GM12878 (cell line): ENCODE data around the gene PLXDC1. TPM values are rescaled to one million over a fixed set of nuclear protein-coding genes. Genes with fewer than 3 reads are reported as not detected.

Experiments used
- ATAC-seq: fragments of 200-7000 bp; cut with Tn5 transposase; 3 replicates; pipeline ENCODE4 v1.9.1; 2020; ENCODE audit warnings: mild to moderate bottlenecking, moderate library complexity
- BruUV-seq: library from RNA; stranded (reverse); fragments of 400-500 nt; replicated peaks from 2 replicates; lab custom pipeline; 2021; lab: Mats Ljungman, UMichigan
- CTCF ChIA-PET: fragments of 300-600 bp; sonication (Branson Sonifier 250); formaldehyde crosslinking; extraction: SDS; loops from one replicate; lab custom pipeline; 2021; ENCODE audit warnings: inconsistent platforms; lab: Yijun Ruan, JAX
- POLR2A ChIA-PET: fragments of 350-600 bp; formaldehyde crosslinking; extraction: SDS; loops from one replicate; lab custom pipeline; 2021; ENCODE audit warnings: inconsistent platforms; lab: Charles Lee
- RAD21 ChIA-PET: fragments of 300-600 bp; sonication (Branson Sonifier 250); formaldehyde crosslinking; loops from one replicate; lab custom pipeline; 2023; ENCODE audit warnings: antibody characterized with exemption; ENCODE audit not compliant: unreplicated experiment; lab: Charles Lee
- SMC1A ChIA-PET: fragments of 300-600 bp; sonication (Branson Sonifier 250); formaldehyde crosslinking; loops from one replicate; lab custom pipeline; 2023; ENCODE audit not compliant: unreplicated experiment, uncharacterized antibody; lab: Charles Lee
- DNase-seq: peaks from one replicate; pipeline ENCODE4 v3.0.0-alpha.2; 2011; ENCODE audit warnings: low read depth, low spot score
- FAIRE-seq: peaks from 3 replicates; lab custom pipeline; 2011; peaks lifted over from hg19 to GRCh38; lab: Jason Lieb, UNC
- H2AFZ ChIP-seq: 2 replicates; pipeline ENCODE4 v1.6.0; 2011; ENCODE audit warnings: low read depth, low read length, control low read depth; ENCODE audit not compliant: control insufficient read depth
- H3K27ac ChIP-seq: 2 replicates; pipeline ENCODE4 v1.5.1; 2011; ENCODE audit warnings: control low read depth; ENCODE audit not compliant: control insufficient read depth, insufficient read depth
- H3K27me3 ChIP-seq, 2 experiments: replicated peaks in 1 of 2; 2 replicates each; pipeline versions ENCODE4 v1.6.0 to v1.6.1; 2011; ENCODE audit warnings: low read length in 1 of 2; ENCODE audit not compliant: control insufficient read depth in 2 of 2, insufficient read depth in 2 of 2
- H3K36me3 ChIP-seq, 2 experiments: 2 replicates each; pipeline ENCODE4 v1.5.1; 2011; ENCODE audit warnings: low read length in 1 of 2; ENCODE audit not compliant: control insufficient read depth in 2 of 2, insufficient read depth in 2 of 2
- H3K4me1 ChIP-seq: 2 replicates; pipeline ENCODE4 v1.6.1; 2011; ENCODE audit warnings: mild to moderate bottlenecking, low read length, moderate library complexity, mixed read lengths; ENCODE audit not compliant: control insufficient read depth, insufficient read depth
- H3K4me2 ChIP-seq: 2 replicates; pipeline ENCODE4 v1.6.0; 2011; ENCODE audit warnings: control low read depth; ENCODE audit not compliant: control insufficient read depth, insufficient read depth
- H3K4me3 ChIP-seq: fragments of 200-600 bp; sonication (generic); 2 replicates; pipeline ENCODE4 v1.5.1; 2016
- H3K79me2 ChIP-seq: 2 replicates; pipeline ENCODE4 v1.6.0; 2011; ENCODE audit warnings: low read length; ENCODE audit not compliant: control insufficient read depth, insufficient read depth
- H3K9ac ChIP-seq: 2 replicates; pipeline ENCODE4 v1.8.0; 2011; ENCODE audit warnings: low read length, control low read depth, mixed read lengths; ENCODE audit not compliant: control insufficient read depth, insufficient read depth
- H3K9me3 ChIP-seq: replicated peaks from 3 replicates; pipeline ENCODE4 v1.5.1; 2011; ENCODE audit warnings: mild to moderate bottlenecking, low read length; ENCODE audit not compliant: control insufficient read depth, insufficient read depth
- H4K20me1 ChIP-seq: 2 replicates; pipeline ENCODE4 v1.6.0; 2011; ENCODE audit not compliant: control insufficient read depth, insufficient read depth
- ASH2L ChIP-seq: fragments of 300-600, 200-600 bp; sonication (generic); IDR thresholded peaks from 2 replicates; pipeline ENCODE4 v1.6.1; 2017; ENCODE audit warnings: low read depth, mild to moderate bottlenecking, borderline replicate concordance
- ATF7 ChIP-seq: fragments of 450-650 bp; IDR thresholded peaks from 2 replicates; pipeline ENCODE4 v1.6.1; 2016; ENCODE audit warnings: low read depth, mild to moderate bottlenecking
- FOXM1 ChIP-seq: IDR thresholded peaks from 2 replicates; pipeline ENCODE4 v1.6.1; 2012; ENCODE audit warnings: low read depth, mild to moderate bottlenecking, inconsistent platforms, low read length, moderate library complexity
- IKZF2 ChIP-seq, 2 experiments: fragments of 450-650 bp; IDR thresholded peaks; 2 replicates each; pipeline ENCODE4 v1.6.1; 2017; ENCODE audit warnings: mild to moderate bottlenecking in 2 of 2, moderate library complexity in 2 of 2
- JUNB ChIP-seq: IDR thresholded peaks from 2 replicates; pipeline ENCODE4 v1.6.1; 2016; ENCODE audit warnings: antibody characterized with exemption, mild to moderate bottlenecking
- KAT2A ChIP-seq: conservative IDR thresholded peaks from 2 replicates; pipeline ENCODE4 v1.6.1; 2011; ENCODE audit warnings: low read depth, low read length; ENCODE audit not compliant: control insufficient read depth
- MEF2A ChIP-seq: IDR thresholded peaks from 2 replicates; pipeline ENCODE4 v1.6.1; 2011; ENCODE audit warnings: low read depth, mild to moderate bottlenecking, low read length, moderate library complexity; ENCODE audit not compliant: insufficient read depth
- PML ChIP-seq: IDR thresholded peaks from 2 replicates; pipeline ENCODE4 v1.6.1; 2012; ENCODE audit warnings: low read length, inconsistent platforms
- SMC3 ChIP-seq: IDR thresholded peaks from 2 replicates; pipeline ENCODE4 v1.6.1; 2011; ENCODE audit warnings: low read length, improper control_type of control experiment, borderline replicate concordance
- TAF1 ChIP-seq: IDR thresholded peaks from 2 replicates; pipeline ENCODE4 v1.6.1; 2011; ENCODE audit warnings: mild to moderate bottlenecking, low read depth, low read length, borderline replicate concordance
- TCF3 ChIP-seq: IDR thresholded peaks from 2 replicates; pipeline ENCODE4 v1.6.1; 2012; ENCODE audit warnings: low read depth, mild to moderate bottlenecking, low read length, borderline replicate concordance; ENCODE audit not compliant: insufficient read depth
- ZZZ3 ChIP-seq: IDR thresholded peaks from 2 replicates; pipeline ENCODE4 v1.6.1; 2011; ENCODE audit warnings: low read depth; ENCODE audit not compliant: control insufficient read depth, insufficient read length
- WGBS: methylation state at CpG from one replicate; pipeline ENCODE4 v1.1.6; 2016; ENCODE audit warnings: low lambda C conversion rate; ENCODE audit not compliant: insufficient replicate concordance, insufficient coverage; ENCODE audit errors: missing lambda C conversion rate; 5-methylcytosine and 5-hydroxymethylcytosine counted together
- in situ Hi-C: fragments of 300-500 bp; cut with MboI; formaldehyde crosslinking; loops from 9 replicates; pipeline ENCODE4 v1.14.3; 2018; ENCODE audit warnings: mixed read lengths
- intact Hi-C: fragments of 100-400 bp; cut with micrococcal nuclease; formaldehyde crosslinking; loops from one replicate; pipeline ENCODE4 v1.14.2; 2022; ENCODE audit not compliant: unreplicated experiment
- polyA plus RNA-seq, 11 experiments: library from polyadenylated mRNA; depleted of rRNA in 4 of 11; unstranded in 6 of 11; stranded (reverse) in 5 of 11; fragments of >200 nt; fragmentation: Nextera tagmentation in 4 of 11; fragmentation: Illumina TruSeq in 1 of 11; extraction: Ambion mirVana in 4 of 11; extraction: Trizol in 1 of 11; gene quantifications; 1 replicate in 1 of 11; 2 replicates in 10 of 11; pipeline versions ENCODE4 v1.2.1 to v1.2.3, GENCODE V29; 2011 to 2016; ENCODE audit warnings: inconsistent platforms in 2 of 11, missing spikeins in 2 of 11, low read depth in 1 of 11
- total RNA-seq, 4 experiments: library from RNA; depleted of rRNA in 3 of 4; stranded (reverse); fragments of >200 nt in 3 of 4; fragmentation: Illumina TruSeq in 1 of 4; extraction: Trizol in 1 of 4; gene quantifications; 2 replicates each; pipeline versions ENCODE4 v1.2.1 to v1.2.3, GENCODE V29; 2013 to 2021
- TF ChIP-seq, protein P1 (sequence below): IDR thresholded peaks from 2 replicates; pipeline ENCODE4 v1.6.1; 2012; ENCODE audit warnings: mild to moderate bottlenecking, low read depth, low read length
- TF ChIP-seq, protein P2 (sequence below): fragments of 450-650 bp; IDR thresholded peaks from 2 replicates; pipeline ENCODE4 v1.6.1; 2016; ENCODE audit warnings: mild to moderate bottlenecking
- TF ChIP-seq, protein P3 (sequence below): fragments of 450-650 bp; IDR thresholded peaks from 2 replicates; pipeline ENCODE4 v1.6.1; 2017; ENCODE audit warnings: mild to moderate bottlenecking, low read depth, inconsistent platforms; ENCODE audit not compliant: poor library complexity, severe bottlenecking

Gene PLXDC1
- total and polyA plus RNA-seq, 10 of the 15 experiments (the other 5 are each of a cell fraction or from before 2014, with no cell fraction given) = 0.03 to 0.30 (median 0.22) TPM; not detected in 7

DNA sequence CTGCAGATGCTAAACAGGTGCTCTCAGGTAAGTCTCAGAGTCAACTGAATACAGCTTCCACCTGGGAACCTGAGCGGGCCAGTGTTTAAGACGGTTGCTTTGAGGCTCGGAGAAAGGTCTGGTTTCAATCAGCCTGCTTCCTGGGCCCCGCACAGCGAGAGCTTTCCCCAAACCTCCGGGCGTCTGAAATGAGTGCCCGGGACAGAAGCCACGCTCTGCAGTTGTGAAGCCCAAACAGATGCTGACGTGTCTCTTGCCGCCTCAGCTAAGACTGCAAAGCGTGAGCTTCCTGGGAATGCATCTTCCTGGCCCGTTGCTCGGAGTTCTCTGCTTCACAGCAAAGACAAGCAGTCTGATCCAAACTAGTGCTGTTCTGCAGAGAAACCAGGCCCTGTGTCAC is 36.7 kb downstream of the PLXDC1 start:
- no peaks in the 10 kb centered on the region for H3K9me3 ChIP-seq
- POLR2A ChIA-PET = no interaction called here
- in situ Hi-C loops = no loop called here

More for the DNA sequence above, 36.7 kb downstream of the PLXDC1 start:
- Histone ChIP-seq H3K27me3 (peaks cover 0 to 1% of the 10 kb centered on the region in 2 experiments; a peak in 1 of 4 replicates), H3K9ac (no peak overlapping the region), H3K36me3 (no peaks in the 10 kb centered on the region), H3K4me3 (no peak overlapping the region), H3K4me2 (no peak overlapping the region), H2AFZ (no peak overlapping the region), H3K27ac (no peak overlapping the region), H4K20me1 (no peaks in the 10 kb centered on the region), H3K79me2 (no peaks in the 10 kb centered on the region), H3K4me1 (peaks cover 13% of the 10 kb centered on the region)
- no peak for FAIRE-seq
- intact Hi-C loops = no loop called here
- BruUV-seq = no TSS peak
- no peak for DNase-seq
- CTCF ChIA-PET = interaction anchor here (1.2 kb wide), 1 partner anchor 23 kb away, joined by 3 read pairs; no protein-coding TSS in a partner anchor
- RAD21 ChIA-PET = no interaction called here
- WGBS = 56% methylated on average over 14 of the region's 14 CpGs
- ATAC-seq = no peak
- TF ChIP-seq, protein P1, sequence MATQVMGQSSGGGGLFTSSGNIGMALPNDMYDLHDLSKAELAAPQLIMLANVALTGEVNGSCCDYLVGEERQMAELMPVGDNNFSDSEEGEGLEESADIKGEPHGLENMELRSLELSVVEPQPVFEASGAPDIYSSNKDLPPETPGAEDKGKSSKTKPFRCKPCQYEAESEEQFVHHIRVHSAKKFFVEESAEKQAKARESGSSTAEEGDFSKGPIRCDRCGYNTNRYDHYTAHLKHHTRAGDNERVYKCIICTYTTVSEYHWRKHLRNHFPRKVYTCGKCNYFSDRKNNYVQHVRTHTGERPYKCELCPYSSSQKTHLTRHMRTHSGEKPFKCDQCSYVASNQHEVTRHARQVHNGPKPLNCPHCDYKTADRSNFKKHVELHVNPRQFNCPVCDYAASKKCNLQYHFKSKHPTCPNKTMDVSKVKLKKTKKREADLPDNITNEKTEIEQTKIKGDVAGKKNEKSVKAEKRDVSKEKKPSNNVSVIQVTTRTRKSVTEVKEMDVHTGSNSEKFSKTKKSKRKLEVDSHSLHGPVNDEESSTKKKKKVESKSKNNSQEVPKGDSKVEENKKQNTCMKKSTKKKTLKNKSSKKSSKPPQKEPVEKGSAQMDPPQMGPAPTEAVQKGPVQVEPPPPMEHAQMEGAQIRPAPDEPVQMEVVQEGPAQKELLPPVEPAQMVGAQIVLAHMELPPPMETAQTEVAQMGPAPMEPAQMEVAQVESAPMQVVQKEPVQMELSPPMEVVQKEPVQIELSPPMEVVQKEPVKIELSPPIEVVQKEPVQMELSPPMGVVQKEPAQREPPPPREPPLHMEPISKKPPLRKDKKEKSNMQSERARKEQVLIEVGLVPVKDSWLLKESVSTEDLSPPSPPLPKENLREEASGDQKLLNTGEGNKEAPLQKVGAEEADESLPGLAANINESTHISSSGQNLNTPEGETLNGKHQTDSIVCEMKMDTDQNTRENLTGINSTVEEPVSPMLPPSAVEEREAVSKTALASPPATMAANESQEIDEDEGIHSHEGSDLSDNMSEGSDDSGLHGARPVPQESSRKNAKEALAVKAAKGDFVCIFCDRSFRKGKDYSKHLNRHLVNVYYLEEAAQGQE = no peak
- TF ChIP-seq ZZZ3 (no peak), JUNB (no peak), FOXM1 (no peak), IKZF2 (IDR thresholded peaks at IDR 0.05) (no peak), MEF2A (no peak), PML (no peak), TAF1 (no peak), KAT2A (no peak), ATF7 (no peak), SMC3 (no peak), ASH2L (no peak), TCF3 (no peak)
- TF ChIP-seq, protein P2, sequence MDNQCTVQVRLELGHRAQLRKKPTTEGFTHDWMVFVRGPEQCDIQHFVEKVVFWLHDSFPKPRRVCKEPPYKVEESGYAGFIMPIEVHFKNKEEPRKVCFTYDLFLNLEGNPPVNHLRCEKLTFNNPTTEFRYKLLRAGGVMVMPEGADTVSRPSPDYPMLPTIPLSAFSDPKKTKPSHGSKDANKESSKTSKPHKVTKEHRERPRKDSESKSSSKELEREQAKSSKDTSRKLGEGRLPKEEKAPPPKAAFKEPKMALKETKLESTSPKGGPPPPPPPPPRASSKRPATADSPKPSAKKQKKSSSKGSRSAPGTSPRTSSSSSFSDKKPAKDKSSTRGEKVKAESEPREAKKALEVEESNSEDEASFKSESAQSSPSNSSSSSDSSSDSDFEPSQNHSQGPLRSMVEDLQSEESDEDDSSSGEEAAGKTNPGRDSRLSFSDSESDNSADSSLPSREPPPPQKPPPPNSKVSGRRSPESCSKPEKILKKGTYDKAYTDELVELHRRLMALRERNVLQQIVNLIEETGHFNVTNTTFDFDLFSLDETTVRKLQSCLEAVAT = no peak
- TF ChIP-seq, protein P3, sequence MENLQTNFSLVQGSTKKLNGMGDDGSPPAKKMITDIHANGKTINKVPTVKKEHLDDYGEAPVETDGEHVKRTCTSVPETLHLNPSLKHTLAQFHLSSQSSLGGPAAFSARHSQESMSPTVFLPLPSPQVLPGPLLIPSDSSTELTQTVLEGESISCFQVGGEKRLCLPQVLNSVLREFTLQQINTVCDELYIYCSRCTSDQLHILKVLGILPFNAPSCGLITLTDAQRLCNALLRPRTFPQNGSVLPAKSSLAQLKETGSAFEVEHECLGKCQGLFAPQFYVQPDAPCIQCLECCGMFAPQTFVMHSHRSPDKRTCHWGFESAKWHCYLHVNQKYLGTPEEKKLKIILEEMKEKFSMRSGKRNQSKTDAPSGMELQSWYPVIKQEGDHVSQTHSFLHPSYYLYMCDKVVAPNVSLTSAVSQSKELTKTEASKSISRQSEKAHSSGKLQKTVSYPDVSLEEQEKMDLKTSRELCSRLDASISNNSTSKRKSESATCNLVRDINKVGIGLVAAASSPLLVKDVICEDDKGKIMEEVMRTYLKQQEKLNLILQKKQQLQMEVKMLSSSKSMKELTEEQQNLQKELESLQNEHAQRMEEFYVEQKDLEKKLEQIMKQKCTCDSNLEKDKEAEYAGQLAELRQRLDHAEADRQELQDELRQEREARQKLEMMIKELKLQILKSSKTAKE = no peak
- SMC1A ChIA-PET = no interaction called here
